Measurements from ENCODE around the gene RBBP5. TPM values are rescaled to one million over a fixed set of nuclear protein-coding genes. Genes with fewer than 3 reads are reported as not detected.
A peak's percentile ranks its signal among the peaks of the same experiment; 100 is the strongest.

RBBP5 gene
- polyA plus RNA-seq, 3 donors = 4.9 to 10.2 (median 8.1) TPM

DNA sequence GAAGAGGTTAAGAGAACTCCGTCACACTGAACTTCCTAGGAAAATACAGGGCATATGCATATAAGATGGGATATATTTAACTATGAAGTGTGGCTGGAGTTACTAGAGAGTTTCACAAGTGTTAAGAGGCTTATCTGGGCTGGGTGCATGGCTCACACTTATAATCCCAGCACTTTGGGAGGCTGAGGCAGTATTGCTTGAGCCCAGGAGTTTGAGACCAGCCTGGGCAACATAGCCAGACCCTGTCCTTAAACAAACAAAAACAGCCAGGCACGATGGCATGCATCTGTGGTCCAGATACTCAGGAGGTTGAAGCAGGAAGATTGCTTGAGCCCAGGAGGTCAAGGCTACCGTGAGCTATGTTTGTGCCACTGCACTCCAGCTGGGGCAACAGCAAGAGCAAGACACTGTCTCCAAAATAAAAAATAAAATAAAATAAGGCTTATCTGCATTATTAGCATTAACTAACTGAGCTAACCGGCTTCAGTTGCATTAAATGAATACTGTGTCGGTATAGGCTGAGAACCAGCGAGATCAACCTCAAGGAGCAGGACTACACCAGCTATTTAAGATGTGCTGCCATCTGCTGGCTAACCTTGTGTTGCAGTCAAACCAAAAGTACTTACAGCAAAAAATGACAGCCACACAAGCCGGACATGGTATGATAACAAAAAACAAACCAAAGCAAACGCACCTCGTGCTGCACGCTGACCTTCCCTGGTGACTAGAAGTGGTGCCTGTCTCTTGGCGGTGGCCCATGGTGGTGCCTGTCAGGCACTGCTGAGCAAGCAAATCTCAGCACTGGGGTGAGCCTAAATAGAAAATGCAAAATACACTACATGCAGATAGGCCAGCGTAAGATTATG, 19.7 kb upstream of the RBBP5 start:
- no peaks in the 10 kb centered on the region for H3K9me3 Mint-ChIP-seq
- peaks cover 15 to 16% of the 10 kb centered on the region in 2 donors for H3K4me1 ChIP-seq (ENCODE audit: control insufficient read depth in 1 of 2, insufficient read depth in 2 of 2, low read length in 2 of 2)
- H3K27ac ChIP-seq (ENCODE audit: low read depth in 1 of 2, low read length in 2 of 2) = no peak overlapping the region
- peak overlapping the region in 1 of 7 donors; percentile 46 for H3K27ac Mint-ChIP-seq
- H3K36me3 Mint-ChIP-seq = peaks cover 14 to 18% of the 10 kb centered on the region in 2 donors
- peak; percentile 82 for TF ChIP-seq CTCF (IDR thresholded peaks at IDR 0.05)
- peaks cover 20% of the 10 kb centered on the region for H3K4me1 Mint-ChIP-seq
- no peaks in the 10 kb centered on the region for H3K79me2 ChIP-seq (ENCODE audit: insufficient read depth, low read length)
- no peaks in the 10 kb centered on the region for H4K20me1 ChIP-seq (ENCODE audit: insufficient read depth, low read length)
- peak overlapping the region in 1 of 2 donors; percentile 76 for H3K4me3 Mint-ChIP-seq
- H3K9ac ChIP-seq (ENCODE audit: insufficient read depth, low read length, poor library complexity, severe bottlenecking) = no peak overlapping the region
- no peaks in the 10 kb centered on the region for H3K9me3 ChIP-seq (replicated peaks in 1 of 2; ENCODE audit: control insufficient read depth in 1 of 2, insufficient read depth in 1 of 2, low read length in 2 of 2)
- H3K4me2 ChIP-seq (replicated peaks; ENCODE audit: extremely low read depth, low read length, poor library complexity, severe bottlenecking) = peak overlapping the region; percentile 27
- H3K4me3 ChIP-seq (replicated peaks in 1 of 3; ENCODE audit: low read depth in 2 of 3, low read length in 3 of 3) = no peak overlapping the region
- H3K27me3 ChIP-seq (ENCODE audit: control insufficient read depth in 2 of 2, insufficient read depth in 2 of 2, low read length in 2 of 2) = no peaks in the 10 kb centered on the region
- DNase-seq = peak; percentile 61 to 70 (median 66)
- 4% methylated on average over 5 of the region's 12 CpGs for WGBS (ENCODE audit: insufficient coverage)
- peaks cover 0 to 2% (median 2%) of the 10 kb centered on the region in 3 donors for H3K27me3 Mint-ChIP-seq (ENCODE audit: low read depth in 3 of 3)
- peaks cover 3 to 11% of the 10 kb centered on the region in 2 donors for H3K36me3 ChIP-seq (replicated peaks in 1 of 2; ENCODE audit: control insufficient read depth in 1 of 2, insufficient read depth in 2 of 2, low read length in 2 of 2)
- no peak overlapping the region for H2AFZ ChIP-seq (ENCODE audit: insufficient read depth, low read depth, low read length, poor library complexity, severe bottlenecking)
- intact Hi-C loops (cut with micrococcal nuclease) = loop anchor here (10.0 kb wide), 1 partner anchor 157 kb away; no protein-coding TSS in a partner anchor

DNA sequence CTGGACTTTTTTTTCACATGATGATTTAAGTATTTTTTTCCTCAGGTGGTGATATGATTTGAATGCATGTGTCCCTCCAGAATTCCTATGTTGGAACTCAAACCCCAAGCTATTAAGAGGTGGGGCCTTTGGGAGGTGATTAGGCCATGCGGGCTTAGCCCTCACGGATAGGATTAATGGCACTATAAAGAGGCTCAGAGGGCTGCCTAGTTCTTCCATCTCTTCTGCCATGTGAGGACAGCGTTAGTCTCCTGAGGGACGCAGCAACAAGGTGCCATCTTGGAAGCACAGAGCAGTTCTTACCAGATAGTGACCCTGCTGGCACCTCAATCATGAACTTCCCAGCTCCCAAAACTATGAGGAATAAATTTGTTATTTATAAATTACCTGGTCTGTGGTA, 18.3 kb upstream of the RBBP5 start:
- Mint-ChIP-seq H3K4me3 (no peak overlapping the region), H3K4me1 (peaks cover 20% of the 10 kb centered on the region), H3K27ac (no peak overlapping the region), H3K27me3 (ENCODE audit: low read depth in 3 of 3) (peaks cover 0 to 2% (median 2%) of the 10 kb centered on the region in 3 donors), H3K36me3 (peaks cover 5 to 7% of the 10 kb centered on the region in 2 donors), H3K9me3 (no peaks in the 10 kb centered on the region)
- no peak overlapping the region for H3K9ac ChIP-seq (ENCODE audit: insufficient read depth, low read length, poor library complexity, severe bottlenecking)
- H4K20me1 ChIP-seq (ENCODE audit: insufficient read depth, low read length) = no peaks in the 10 kb centered on the region
- WGBS (ENCODE audit: insufficient coverage) = 93% methylated on average over 2 of the region's 4 CpGs
- no peak for DNase-seq
- H3K27ac ChIP-seq (ENCODE audit: low read depth in 1 of 2, low read length in 2 of 2) = no peak overlapping the region
- no peak overlapping the region for H2AFZ ChIP-seq (ENCODE audit: insufficient read depth, low read depth, low read length, poor library complexity, severe bottlenecking)
- H3K36me3 ChIP-seq (replicated peaks in 1 of 2; ENCODE audit: control insufficient read depth in 1 of 2, insufficient read depth in 2 of 2, low read length in 2 of 2) = no peaks in the 10 kb centered on the region
- peaks cover 15 to 16% of the 10 kb centered on the region in 2 donors for H3K4me1 ChIP-seq (ENCODE audit: control insufficient read depth in 1 of 2, insufficient read depth in 2 of 2, low read length in 2 of 2)
- no peak overlapping the region for H3K4me2 ChIP-seq (replicated peaks; ENCODE audit: extremely low read depth, low read length, poor library complexity, severe bottlenecking)
- no peak for TF ChIP-seq CTCF (IDR thresholded peaks at IDR 0.05)
- H3K27me3 ChIP-seq (ENCODE audit: control insufficient read depth in 2 of 2, insufficient read depth in 2 of 2, low read length in 2 of 2) = no peaks in the 10 kb centered on the region
- no peaks in the 10 kb centered on the region for H3K79me2 ChIP-seq (ENCODE audit: insufficient read depth, low read length)
- no peak overlapping the region for H3K4me3 ChIP-seq (replicated peaks in 1 of 3; ENCODE audit: low read depth in 2 of 3, low read length in 3 of 3)
- H3K9me3 ChIP-seq (replicated peaks in 1 of 2; ENCODE audit: control insufficient read depth in 1 of 2, insufficient read depth in 1 of 2, low read length in 2 of 2) = no peaks in the 10 kb centered on the region
- intact Hi-C loops (cut with micrococcal nuclease) = loop anchor here (10.0 kb wide), 1 partner anchor 155 kb away; no protein-coding TSS in a partner anchor

Measured in CD14-positive monocyte (primary cell).